ENCODE data around the gene FXYD3.

FXYD3 gene

DNA sequence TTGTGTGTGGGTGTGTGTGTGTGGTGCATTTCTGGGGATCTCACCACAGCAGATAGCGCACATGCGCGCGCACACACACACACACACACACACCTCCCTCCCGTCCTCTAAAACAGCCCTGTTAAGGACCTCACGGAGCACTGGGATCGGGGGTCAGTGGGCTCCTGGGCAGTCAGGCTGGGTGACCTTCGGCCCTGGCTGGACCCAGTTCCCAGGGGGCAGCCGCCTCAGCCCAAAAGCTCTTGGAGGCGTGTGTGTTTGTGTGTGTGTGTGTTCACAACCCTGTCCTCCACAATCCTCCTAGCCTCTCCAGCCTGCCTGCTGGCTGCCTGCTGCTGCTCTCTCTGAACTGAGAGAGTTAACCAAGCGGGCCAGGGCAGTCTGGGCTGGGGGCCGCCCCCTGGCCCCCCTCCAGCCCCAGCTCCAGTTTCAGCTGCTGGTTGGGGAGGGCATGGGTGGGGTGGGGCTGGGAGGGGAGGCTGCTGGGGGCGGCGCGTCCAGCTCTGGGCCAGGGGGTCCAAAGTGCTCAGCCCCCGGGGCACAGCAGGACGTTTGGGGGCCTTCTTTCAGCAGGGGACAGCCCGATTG lies 22.8 kb downstream of the FXYD3 start, which contains the start of gene FXYD1:
Gene FXYD1, plus strand, starts transcription at position 520 of the 588 bp plus-strand sequence. CDS start 1,256 bp downstream, outside the sequence.
- Histone ChIP-seq H3K27me3 (ENCODE audit: insufficient read depth, poor library complexity, severe bottlenecking) (peaks cover 9% of the 10 kb centered on the region), H3K27ac (replicated peaks) (no peak within 1 kb of the TSS), H3K4me3 (replicated peaks; ENCODE audit: insufficient read depth, low read length) (no peak within 1 kb of the TSS)
- TF ChIP-seq GABPA (IDR thresholded peaks at IDR 0.05; ENCODE audit: low read depth) = no peak
- TF ChIP-seq SPI1 (IDR thresholded peaks at IDR 0.05; ENCODE audit: borderline replicate concordance, low read depth) = no peak
- no peak for TF ChIP-seq POLR2AphosphoS5 (IDR thresholded peaks at IDR 0.05; ENCODE audit: low read depth)
- TF ChIP-seq, protein P1, sequence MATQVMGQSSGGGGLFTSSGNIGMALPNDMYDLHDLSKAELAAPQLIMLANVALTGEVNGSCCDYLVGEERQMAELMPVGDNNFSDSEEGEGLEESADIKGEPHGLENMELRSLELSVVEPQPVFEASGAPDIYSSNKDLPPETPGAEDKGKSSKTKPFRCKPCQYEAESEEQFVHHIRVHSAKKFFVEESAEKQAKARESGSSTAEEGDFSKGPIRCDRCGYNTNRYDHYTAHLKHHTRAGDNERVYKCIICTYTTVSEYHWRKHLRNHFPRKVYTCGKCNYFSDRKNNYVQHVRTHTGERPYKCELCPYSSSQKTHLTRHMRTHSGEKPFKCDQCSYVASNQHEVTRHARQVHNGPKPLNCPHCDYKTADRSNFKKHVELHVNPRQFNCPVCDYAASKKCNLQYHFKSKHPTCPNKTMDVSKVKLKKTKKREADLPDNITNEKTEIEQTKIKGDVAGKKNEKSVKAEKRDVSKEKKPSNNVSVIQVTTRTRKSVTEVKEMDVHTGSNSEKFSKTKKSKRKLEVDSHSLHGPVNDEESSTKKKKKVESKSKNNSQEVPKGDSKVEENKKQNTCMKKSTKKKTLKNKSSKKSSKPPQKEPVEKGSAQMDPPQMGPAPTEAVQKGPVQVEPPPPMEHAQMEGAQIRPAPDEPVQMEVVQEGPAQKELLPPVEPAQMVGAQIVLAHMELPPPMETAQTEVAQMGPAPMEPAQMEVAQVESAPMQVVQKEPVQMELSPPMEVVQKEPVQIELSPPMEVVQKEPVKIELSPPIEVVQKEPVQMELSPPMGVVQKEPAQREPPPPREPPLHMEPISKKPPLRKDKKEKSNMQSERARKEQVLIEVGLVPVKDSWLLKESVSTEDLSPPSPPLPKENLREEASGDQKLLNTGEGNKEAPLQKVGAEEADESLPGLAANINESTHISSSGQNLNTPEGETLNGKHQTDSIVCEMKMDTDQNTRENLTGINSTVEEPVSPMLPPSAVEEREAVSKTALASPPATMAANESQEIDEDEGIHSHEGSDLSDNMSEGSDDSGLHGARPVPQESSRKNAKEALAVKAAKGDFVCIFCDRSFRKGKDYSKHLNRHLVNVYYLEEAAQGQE (IDR thresholded peaks at IDR 0.05; ENCODE audit: insufficient replicate concordance, low read depth) = no peak
- TF ChIP-seq, protein P2, sequence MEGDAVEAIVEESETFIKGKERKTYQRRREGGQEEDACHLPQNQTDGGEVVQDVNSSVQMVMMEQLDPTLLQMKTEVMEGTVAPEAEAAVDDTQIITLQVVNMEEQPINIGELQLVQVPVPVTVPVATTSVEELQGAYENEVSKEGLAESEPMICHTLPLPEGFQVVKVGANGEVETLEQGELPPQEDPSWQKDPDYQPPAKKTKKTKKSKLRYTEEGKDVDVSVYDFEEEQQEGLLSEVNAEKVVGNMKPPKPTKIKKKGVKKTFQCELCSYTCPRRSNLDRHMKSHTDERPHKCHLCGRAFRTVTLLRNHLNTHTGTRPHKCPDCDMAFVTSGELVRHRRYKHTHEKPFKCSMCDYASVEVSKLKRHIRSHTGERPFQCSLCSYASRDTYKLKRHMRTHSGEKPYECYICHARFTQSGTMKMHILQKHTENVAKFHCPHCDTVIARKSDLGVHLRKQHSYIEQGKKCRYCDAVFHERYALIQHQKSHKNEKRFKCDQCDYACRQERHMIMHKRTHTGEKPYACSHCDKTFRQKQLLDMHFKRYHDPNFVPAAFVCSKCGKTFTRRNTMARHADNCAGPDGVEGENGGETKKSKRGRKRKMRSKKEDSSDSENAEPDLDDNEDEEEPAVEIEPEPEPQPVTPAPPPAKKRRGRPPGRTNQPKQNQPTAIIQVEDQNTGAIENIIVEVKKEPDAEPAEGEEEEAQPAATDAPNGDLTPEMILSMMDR (IDR thresholded peaks at IDR 0.05; ENCODE audit: insufficient read depth, low read length) = no peak
- DNase-seq (ENCODE audit: low read depth in 1 of 2, low spot score in 1 of 2) = no peak

DNA sequence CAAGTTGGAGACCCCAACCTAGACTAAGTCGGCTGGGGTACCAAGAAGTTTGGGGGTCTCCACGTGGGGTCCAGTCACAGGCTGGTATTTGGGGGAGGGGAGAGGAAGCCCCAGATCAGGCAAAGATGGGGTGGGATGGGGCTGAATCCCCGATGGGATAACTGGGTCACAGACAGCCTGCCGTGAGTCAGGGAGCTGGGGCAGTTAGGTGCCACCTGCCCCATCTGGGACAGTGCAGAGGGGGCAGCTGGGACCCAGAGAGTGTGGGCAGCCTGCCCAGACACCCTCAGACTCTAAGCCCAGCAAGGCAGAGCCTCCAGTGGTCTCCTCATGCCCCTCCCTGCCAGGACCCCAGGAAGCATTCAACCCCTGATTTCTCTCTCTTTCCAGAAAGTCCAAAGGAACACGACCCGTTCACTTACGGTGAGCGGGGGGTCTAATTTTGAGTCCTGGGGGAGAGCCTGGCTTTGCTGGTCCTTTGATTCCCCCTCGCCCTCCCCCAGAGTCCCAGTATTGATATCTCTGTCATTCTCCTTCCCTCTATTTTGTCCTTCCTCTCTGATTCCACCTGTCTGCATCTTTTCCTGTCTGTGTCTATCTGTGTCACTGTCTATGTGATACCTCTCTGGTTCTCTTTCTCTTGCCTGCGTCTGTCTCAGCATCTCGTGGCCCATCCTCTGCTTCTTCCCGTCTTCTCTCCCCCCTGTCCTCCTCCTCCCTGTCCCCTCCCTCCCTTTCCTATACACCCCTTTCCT lies 24.8 kb downstream of the FXYD3 start:
- Histone ChIP-seq H3K4me3 (replicated peaks; ENCODE audit: insufficient read depth, low read length) (no peak overlapping the region), H3K27ac (replicated peaks) (no peak overlapping the region), H3K27me3 (ENCODE audit: insufficient read depth, poor library complexity, severe bottlenecking) (peaks cover 12% of the 10 kb centered on the region)
- TF ChIP-seq, protein P1 (IDR thresholded peaks at IDR 0.05; ENCODE audit: insufficient replicate concordance, low read depth) = no peak
- TF ChIP-seq, protein P2 (IDR thresholded peaks at IDR 0.05; ENCODE audit: insufficient read depth, low read length) = no peak
- TF ChIP-seq SPI1 (IDR thresholded peaks at IDR 0.05; ENCODE audit: borderline replicate concordance, low read depth) (no peak), POLR2AphosphoS5 (IDR thresholded peaks at IDR 0.05; ENCODE audit: low read depth) (no peak), GABPA (IDR thresholded peaks at IDR 0.05; ENCODE audit: low read depth) (no peak)
- DNase-seq (ENCODE audit: low read depth in 1 of 2, low spot score in 1 of 2) = no peak

DNA sequence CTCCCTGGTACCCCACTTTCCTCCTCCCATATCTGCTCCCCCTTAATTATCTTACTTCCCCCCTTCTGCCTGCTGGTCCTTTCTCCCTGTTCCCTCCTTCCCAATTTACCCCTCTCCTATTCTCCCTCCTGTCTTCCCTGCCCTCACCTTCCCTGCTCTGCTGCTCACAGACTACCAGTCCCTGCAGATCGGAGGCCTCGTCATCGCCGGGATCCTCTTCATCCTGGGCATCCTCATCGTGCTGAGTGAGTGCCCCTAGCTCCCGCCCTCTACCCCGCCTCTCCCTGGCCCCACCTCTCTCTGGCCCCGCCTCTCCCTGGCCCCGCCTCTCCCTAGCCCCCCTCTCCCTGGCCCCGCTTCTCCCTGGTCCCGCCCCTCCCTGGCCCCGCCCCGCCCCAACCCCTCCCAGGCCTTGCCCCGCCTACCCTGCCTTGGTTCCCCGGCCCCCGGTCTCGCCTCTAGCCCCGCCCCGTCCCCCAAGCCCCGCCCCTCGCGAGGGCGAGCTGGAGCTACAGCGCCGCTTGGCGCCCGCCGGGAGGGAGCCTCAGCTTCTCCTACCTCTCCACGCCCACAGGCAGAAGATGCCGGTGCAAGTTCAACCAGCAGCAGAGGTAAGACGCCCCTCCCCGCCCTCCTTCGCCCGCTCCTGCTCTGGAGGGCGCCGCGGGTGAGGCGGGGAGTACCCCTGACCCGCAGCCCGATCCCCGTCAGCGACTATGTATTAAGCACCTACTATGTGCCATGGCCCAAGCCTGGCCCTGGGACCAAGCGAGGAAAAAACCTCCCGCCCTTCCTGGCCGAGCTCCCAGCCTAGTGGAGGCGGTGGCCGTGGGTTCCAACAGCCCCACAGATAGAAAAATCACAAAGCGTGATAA lies 25.6 kb downstream of the FXYD3 start:
- DNase-seq (ENCODE audit: low read depth in 1 of 2, low spot score in 1 of 2) = peak; percentile 73 to 86
- peaks cover 12% of the 10 kb centered on the region for H3K27me3 ChIP-seq (ENCODE audit: insufficient read depth, poor library complexity, severe bottlenecking)
- H3K4me3 ChIP-seq (replicated peaks; ENCODE audit: insufficient read depth, low read length) = no peak overlapping the region
- no peak overlapping the region for H3K27ac ChIP-seq (replicated peaks)
- no peak for TF ChIP-seq POLR2AphosphoS5 (IDR thresholded peaks at IDR 0.05; ENCODE audit: low read depth)
- TF ChIP-seq, protein P2 (IDR thresholded peaks at IDR 0.05; ENCODE audit: insufficient read depth, low read length) = peak; percentile 25

All from HL-60 (cell line).